GM21381 (cell line): ENCODE measurements around the gene IFI27L2.
"Not testable (repeated sequence)": the region's sequence is repeated elsewhere in the genome, so short reads cannot be mapped to it uniquely, and the experiment has no call there.

Source experiments
- ATAC-seq: cut with Tn5 transposase; IDR thresholded peaks from one replicate; pipeline ENCODE4 v1.9.1; 2021; ENCODE audit warnings: mild to moderate bottlenecking, moderate library complexity; ENCODE audit not compliant: unreplicated experiment

Gene IFI27L2, protein sequence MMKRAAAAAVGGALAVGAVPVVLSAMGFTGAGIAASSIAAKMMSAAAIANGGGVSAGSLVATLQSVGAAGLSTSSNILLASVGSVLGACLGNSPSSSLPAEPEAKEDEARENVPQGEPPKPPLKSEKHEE

DNA sequence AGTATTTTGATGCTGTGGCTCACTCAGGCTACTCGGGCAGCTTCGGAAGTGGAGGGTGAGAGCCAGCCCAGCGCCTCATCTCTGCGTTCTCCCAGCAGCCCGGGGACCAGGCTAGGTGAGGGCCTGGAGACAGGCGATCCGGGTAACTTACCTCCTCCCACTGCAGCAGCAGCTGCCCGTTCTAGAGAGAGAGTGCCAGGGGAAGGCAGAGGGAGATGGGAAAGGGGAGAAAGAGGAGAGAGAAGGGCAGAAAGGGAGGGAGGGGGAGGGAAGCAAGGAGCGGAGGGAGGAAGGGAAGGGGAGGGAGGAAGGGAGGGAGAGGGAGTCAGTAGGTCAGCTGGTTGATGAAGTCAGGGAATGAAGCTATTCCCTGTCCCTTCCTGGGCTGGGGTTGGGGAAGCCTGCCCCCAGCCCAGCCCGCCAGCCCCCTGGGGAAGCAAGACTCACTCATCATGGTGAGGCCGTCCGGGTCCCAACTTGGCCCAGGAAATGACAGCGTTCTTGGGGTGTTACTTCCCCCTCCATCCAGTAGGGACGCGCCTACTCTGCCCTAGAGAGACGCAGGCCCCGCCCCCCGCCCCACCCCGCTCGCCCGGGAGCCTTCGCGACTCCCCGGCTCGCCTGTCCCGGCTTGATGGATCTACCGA is at the start of gene IFI27L2:
TSS of gene IFI27L2 (minus strand) at position 494 of the 647 bp plus-strand sequence. CDS start at position 454, 40 bp downstream.
- ATAC-seq = peak; percentile 92

DNA sequence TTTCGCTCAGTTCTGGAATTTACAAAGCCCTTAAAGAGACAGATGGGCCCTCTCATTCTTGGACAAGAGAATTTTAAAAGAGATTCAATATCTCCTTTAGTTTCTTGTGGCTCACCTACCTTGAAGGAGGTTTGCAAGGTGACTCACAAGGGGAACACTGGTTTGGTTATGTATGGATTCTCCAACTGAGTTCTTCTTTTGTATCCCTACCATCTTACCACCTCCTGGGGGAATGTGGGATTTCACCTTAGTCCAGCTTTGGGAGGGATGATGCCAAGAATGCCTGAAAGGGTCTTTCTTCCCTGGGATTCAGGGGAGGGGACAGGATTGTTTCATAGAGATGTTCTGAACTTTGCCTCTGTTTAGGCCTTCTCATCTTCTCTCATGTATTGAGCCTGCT is 48.4 kb upstream of the IFI27L2 start:
- no peak for ATAC-seq

DNA sequence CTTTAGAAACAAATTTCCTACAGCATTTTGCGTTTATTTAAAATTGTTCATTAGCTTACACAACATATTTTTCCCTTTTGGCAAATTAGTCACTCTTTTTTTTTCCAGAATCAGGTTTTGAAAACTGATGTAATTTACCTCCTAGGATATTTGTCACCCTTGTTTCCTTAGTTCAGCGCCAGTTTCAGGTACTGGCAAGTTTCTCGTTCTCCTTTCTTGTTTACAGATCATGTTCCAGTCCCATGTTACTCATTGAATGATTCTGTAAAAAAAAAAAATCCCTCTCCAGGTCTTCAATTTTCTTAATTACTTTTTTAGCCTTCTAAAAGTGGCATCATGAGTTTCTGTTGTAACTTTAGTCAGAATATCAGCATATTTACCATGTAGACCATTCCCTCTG is 47.4 kb upstream of the IFI27L2 start:
- ATAC-seq = no peak

DNA sequence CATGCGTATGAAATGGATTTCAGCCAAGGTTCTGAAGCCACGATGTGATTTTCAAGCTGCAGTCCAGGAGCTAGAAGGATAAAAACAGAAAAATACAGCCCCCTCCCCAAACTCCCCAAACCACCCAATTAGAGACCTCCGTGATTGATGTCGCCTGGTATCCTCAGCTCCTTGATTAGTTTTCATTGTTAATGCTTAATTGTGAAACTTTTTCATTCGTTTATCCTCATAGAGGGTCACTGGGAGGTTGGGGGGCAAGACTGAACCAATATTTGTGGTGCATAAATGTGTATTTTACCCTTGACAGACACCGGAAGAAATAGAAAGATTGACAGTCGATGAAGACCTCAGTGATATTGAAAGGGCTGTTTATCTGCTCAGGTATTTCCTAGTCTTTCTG is 46.3 kb upstream of the IFI27L2 start:
- no peak for ATAC-seq

DNA sequence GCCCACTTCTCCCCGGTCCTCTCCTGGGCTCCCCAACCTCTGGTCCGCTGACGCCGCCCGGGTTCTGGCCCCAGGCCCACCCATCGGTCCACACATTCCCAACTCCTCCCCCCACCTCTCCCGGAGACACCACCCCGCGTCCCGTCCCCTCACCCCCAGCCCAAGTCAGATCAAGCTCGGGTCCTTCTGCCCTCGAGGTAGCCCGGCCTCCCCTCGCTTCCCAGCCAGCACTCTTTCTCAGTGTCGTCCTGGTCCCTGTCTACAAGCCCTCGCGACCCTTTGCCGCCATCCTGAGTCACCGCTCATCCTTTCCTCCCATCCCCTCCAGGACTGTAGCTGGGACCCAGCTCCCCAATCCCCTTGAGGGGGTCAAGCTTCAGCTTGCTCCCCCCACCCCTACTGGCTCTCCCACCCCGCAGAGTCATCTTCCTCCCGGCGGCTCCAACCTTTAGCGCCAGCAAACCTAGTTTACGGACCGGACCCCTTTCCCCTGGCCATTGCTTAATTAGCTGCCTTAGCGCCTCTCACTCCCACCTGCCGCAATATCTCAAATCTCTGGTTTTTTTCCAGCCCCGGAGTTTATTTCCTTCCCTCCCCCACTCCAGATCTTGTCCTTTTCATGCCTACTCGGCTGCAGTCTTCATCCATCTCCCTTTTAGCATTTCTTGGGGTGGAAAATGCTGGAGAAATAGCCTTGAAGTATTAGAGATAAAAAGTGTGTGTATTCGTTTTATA is 45.8 kb upstream of the IFI27L2 start:
- ATAC-seq = no peak

DNA sequence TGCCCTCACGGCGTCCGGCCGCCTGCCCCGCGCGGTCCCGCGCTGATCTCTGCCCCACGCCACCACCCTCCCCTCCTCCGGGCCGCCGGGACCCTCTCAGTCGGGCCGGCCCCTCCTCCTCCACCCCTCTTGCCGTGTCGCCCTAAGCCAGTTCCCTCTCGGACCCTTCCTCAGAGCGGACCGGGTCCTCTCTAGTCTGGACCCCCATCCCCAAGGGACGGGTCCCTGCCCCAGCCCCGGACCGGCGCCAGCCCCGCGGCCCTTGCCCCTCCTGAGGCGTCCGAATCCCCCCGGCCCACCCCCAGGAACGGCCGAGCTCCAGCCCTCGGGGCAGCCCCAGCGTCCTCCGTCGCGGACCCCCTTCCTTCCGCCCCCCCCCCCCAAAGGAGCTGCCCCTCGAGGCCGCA is 45.2 kb upstream of the IFI27L2 start:
- ATAC-seq = no peak

DNA sequence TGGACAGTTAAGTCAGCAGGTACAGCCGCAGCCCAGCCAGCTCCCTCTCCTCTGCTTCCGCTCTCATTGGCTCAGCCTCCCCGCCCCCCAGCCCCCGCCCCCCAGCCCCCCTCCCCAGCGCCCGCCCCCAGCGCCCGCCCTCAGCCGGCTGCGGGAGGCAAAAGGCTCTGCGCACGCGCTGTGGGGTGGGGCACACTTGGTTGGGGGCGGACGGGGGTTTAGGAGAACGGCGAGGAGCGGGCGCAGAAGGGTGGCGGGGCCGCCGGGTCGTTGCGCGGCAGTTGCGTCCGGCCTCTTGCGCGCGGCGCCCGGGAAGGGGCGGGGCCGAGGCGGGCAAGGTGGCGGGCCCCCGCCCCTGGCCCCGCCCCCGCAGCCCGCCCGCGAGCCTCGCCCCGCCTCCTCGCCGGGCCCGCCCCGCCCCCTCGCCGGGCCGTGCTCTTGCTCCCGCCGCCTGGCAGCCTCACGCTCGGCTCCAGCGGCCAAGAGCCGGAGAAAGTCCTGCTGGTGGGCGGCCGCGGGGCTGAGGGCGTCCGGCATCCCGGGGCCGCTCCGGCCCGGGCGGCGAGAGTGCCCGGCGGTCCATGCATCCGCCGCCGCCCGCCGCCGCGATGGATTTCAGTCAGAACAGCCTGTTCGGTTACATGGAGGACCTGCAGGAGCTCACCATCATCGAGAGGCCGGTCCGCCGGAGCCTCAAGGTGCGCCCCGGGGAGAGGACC is 44.6 kb upstream of the IFI27L2 start, which contains the start of gene PPP4R4:
TSS of gene PPP4R4 (plus strand) at position 438 of the 719 bp plus-strand sequence. CDS start at position 582, 144 bp downstream.
- ATAC-seq = peak; percentile 80

DNA sequence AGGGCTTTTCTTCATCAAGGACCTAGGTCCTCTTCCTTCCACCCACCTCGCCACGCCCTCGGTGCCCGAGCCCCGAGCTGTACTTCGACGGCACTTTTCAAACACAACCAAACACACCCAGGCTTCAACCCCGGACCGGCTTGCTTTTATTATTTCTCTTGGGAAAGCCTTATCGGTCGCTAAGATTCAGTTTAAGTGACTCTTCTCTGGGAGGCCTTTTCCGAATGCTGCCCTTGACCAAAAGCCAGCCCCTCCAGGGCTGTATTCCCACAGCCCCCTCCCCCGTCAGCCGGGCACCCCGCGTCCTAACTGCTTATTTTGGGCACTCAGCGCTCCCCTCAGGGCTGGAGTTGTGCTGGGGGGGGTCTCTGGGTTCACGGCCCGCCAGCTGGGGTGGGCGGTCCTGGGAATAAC is 44.1 kb upstream of the IFI27L2 start:
- peak; percentile 1 for ATAC-seq

DNA sequence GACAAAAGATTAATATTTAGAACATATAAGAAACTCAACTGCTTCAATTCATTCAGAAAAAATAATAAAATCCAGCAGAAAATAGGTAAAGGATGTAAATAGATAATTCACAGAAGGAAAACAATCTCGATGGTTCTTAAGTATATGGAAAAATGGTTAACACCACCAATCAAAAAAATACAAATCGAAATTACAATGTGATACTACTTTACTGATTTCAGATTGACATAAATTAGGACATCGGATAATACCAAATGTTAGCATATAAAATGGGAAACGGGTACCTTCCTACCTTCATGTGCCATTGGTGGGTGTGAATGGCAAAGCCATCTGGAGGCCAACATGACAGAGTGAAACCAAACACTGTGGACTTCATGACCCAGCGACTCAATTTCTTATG is 43.1 kb upstream of the IFI27L2 start:
- no peak for ATAC-seq

DNA sequence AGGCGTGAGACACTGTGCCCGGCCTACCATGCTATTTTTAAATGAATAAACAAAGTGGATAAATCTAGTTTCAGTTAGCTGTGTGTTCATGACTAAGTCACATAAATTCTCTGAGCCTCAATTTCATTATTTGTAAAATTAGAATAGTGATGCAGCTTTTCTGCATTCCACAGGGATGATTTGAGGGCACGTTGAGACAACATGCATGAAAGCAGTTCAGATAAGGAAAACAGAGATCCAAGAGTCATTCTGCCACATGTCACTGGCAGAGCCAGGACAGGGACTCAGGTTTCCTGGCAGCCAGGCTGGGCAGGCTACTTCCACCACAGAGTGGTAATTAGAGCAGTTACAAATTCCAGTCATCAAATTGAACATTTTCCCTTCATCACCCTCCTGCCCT is 41.8 kb upstream of the IFI27L2 start:
- ATAC-seq = no peak

DNA sequence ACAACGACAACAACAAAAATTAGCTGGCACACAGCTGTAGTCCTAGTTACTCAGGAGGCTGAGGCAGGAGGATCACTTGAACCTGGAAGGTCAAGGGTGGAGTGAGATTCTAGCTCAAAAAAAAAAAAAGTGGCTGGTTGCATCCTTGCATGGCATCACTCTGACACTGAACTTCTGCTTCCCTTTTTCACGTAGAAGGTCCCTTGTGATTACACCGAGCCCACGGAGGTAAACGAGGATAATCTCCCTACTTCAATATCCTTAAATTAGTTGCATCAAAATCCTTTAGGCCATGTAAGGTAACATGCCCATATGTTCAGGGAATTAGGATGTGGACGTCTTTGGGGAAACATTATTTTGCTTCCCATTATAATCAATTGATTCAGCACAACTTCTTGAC is 40.7 kb upstream of the IFI27L2 start:
- no peak for ATAC-seq

DNA sequence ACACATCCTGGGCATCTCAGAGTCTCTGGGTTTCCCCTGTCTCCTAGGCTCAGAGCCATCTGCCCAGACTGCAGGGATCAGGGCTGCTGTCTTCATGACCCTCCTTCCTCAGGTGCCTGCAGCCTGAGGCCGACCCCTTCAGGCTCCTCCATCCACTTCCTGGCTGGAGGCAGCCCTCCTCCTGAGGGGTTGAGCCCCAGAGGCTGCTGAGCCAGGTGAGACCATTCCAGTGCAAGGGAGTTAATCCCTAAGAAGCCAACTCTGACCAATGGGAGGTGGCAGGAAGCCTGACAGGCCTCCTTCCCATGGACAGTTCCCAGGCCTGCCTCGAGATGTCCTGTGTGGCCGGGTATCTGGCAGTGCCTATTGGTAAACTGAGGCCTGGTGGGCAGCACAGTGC is 36.3 kb upstream of the IFI27L2 start:
- ATAC-seq = no peak

DNA sequence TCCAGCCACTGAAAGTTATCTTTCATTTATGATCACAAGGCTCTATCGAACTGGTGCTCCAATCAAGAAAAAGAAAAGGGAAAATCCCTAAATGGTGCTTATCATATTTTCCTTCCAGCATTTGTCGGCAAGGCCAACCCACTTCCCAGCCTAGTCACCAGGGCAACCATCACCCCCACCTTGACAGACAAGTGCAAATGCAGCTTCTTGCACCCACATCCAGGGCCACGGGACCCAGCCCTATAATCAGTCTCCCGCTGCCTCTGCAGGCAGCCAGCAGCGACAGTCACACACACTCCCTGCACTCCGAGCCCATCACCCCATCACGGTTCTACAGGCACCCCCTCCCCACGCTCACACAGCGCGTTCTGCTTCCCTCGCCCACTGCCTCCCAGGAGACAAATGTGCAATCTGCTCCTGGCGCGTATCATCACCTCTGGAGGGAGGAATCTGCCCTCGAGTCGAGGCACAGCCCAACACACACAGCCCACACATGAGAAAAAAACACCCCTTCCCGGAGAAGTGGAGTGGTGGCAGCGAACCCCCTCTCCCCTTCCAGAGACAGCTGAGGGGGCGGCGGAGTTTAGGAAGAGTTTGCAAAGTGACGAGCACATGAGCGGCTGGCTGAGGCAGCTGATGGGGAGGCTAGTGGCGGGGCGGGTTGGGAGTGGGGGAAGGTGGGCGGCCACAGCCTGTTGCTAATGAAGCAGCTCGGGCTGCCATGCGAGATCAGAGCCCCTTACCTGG is 35.5 kb upstream of the IFI27L2 start:
- ATAC-seq = no peak

DNA sequence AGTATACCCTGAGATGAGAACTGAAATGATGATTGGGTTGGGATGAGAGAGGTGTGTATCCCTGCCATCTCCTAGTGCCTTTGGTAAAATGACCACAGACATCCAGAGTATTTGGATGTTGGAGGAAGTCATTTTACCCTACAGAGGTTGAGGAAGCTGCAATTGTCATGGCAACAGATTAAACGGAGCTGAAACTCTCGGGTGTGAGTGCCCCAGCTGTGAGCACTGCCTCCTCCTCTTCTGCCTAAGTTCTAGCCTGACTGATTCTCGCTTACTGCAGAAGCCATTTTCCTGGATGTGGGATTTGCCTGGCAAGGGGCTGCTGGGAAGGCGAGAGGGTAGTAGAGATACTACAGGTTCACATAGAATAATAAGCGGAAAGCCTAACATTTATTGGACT is 34.4 kb upstream of the IFI27L2 start:
- ATAC-seq = no peak

DNA sequence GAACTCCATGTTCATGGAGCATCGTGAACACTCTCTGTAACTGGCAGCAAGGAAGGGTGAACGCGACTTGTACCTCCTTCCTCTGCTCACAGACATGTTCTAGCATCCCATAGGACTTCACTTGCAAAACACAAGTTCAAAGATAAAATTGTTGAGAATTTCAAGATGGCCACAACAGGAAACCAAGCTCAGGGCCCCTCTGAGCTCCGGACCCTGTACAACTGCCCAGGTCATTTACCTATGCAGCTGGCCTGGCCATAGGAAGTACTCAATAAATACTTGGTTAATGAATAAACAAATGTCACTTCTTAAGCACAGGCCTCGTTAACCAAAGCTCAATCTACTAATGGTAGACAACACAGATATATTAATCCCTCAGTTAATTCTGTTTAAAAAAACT is 33.1 kb upstream of the IFI27L2 start:
- no peak for ATAC-seq

DNA sequence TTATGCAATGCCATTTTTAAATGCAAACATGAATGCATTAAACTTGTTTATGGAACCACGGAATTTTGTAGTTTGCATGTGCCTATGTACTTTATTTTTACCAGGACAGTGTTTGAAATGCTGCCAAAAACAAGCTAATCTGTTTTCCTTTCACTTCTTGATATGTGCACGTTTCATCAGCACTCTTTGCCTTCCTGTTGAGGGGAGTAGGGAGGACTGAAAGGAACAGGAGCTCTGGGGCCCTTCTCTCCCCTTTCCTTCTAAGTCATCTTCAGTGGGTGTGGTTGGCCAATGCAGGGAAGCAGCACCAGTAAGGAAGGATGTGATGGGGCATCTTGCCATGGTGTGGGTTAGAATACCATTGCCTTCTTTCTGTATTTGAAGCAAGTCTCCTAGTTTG is 32.6 kb upstream of the IFI27L2 start:
- no peak for ATAC-seq

DNA sequence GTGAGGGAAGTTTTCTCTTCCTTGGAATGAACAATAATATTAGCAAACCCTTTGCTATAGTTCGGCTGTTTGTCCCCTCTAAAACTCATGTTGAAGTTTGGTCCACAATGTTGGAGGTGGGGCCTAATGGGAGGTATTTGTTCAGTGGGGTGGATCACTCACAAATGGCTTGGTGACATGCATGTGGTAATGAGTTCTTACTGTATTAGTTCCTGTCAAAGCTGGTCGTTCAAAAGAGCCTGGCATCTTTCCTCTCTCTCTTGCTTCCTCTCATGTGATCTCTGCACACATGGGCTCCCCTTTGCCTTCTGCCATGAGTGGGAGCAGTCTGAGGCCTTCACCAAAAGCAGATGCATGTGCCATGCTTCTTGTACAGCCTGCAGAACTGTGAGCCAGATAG is 31.7 kb upstream of the IFI27L2 start:
- no peak for ATAC-seq

DNA sequence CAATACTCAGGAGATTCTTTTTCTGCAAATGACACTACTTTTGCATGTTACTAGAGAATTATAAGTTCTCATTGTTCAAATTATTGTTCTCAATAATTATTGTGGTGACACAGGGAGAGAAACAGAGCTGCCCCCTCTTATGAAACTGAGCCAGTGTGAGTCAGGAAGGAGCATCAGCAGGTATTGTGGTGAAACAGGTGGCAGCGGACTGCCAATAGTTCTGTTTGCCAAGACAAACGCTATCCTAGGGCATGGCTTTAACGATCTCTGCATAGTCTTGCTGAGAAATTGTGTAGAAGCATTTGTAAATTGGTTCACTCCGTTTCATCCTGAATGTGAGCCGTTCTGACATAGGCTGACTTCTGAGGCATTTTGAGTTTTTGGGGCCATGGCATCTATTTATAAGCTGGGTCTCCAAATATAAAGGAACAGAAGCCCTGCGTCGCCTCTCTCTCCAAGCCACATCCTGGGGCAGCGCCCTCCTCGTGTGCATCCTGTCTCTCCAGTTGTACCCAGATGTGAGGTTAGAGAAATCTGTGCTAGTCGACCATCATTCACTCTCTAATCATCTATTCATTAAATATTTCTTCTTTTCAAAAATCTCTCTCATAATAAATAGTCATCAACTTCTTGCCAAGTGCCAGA is 29.0 kb upstream of the IFI27L2 start:
- no peak for ATAC-seq

DNA sequence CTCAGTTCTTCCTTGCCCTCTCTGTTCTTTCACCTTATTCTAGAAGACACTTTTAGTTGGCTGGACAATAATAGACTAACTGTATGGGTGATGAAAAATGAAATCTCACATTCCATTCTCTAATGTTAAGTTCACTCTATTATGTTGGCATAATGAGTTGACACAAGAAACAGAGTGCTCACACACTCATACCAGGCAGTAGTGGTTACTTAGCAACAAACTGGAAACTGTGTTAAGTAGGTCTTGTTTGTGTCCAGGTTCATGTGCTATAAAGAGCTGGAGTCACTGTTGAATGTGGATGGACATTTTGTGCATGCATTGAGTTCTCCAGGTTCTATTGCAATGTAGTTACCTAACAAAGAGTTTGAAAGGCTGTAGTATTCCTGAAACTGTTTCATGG is 27.8 kb upstream of the IFI27L2 start:
- no peak for ATAC-seq

DNA sequence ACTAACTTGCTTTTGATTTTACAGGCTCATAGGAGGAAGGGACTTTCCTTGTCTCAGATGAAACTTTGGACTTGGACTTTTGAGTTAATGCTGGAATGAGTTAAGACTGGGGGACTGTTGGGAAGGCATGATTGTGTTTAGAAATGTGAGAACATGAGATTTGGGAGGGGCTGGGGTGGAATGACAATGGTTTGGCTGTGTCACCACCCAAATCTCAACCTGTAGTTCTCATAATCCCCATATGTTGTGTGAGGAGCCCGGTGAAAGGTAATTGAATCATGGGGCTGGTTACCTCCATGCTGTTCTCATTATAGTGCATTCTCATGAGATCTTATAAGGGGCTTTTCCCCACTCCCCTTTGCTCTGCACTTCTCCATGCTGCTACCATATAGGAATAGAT is 26.7 kb upstream of the IFI27L2 start:
- not testable (repeated sequence) for ATAC-seq
